Measurements from ENCODE around the gene EYA2.

DNA sequence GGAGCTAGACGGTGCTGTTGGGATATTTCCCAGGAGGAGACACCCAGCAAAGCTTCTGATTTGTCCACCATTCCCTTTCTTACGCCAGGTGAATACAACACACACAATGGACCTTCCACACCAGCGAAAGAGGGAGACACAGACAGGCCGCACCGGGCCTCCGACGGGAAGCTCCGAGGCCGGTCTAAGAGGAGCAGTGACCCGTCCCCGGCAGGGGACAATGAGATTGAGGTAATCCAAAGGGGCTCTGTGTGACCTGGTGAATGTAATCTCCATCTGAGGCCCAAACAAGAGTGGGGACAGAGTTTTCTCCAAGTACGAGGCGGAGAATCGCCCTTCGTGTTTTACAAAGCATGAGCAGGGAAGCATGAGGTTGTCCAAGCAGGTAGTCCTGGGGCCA is 194.5 kb downstream of the EYA2 start:
- TF ChIP-seq CTCF (IDR thresholded peaks at IDR 0.05 in 4 of 5, conservative IDR thresholded peaks at IDR 0.05 in 1 of 5) (no peak), POLR2A (IDR thresholded peaks at IDR 0.05) (no peak)
